HuH-7 (cell line): Measurements from ENCODE around the gene ETV7.

Source experiments
- DNase-seq: peaks from one replicate; pipeline ENCODE4 v3.0.0; 2011; ENCODE audit warnings: low spot score

The ETV7 gene

DNA sequence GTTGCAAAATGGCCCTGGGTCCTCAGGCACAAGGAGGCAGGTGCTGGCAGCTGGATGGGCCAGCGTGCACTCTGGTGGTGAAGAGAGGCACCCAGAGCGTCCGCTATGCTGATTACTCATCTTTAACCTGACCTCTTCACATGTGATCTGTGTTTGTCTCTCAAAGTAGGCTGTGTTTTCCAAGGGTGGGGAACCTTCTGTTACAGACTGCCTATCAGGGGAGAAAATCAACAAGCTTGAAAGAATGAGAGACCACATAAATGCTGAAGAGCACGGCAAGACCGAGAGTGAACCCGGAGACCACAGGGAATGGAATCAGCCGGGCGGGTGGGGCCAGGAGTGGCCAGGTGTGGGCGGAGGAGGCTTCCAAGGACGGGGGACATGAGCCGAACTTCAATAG, 67.0 kb downstream of the ETV7 start:
- DNase-seq = no peak

DNA sequence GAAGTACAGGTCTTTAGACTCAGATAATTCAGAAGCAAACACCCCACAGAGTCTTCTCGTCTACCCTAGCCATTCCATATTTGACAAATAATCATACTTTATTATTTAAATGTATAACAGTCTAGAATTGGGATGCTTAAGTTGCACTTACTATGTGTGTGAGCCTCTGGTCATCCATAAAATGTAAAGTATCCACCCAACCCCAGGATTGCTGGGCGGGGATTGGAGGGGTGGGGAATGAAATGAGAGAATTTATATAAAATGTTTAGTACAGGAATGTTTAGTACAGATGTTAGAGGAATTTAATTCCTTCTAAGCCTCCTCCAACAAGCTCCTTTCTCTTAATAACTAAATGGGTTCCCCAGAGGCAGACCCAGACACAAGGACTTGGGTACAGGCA, 67.6 kb downstream of the ETV7 start:
- no peak for DNase-seq

DNA sequence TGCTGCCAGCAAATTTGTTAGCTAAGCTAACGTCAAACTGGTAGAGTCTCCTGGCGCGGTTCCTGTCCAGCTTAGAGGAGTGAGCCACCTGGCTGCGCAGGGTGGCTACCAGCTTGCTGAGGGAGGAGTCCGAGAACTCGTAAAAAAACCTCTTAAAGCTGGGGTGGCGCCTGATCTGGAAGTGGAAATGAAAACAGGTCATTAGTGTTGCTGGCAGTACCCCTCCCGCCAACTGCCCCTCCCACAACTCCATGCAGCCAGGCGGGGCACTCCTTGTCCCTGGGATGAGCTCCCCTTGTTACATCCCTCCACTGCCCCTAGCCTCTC, 68.1 kb downstream of the ETV7 start:
- no peak for DNase-seq

DNA sequence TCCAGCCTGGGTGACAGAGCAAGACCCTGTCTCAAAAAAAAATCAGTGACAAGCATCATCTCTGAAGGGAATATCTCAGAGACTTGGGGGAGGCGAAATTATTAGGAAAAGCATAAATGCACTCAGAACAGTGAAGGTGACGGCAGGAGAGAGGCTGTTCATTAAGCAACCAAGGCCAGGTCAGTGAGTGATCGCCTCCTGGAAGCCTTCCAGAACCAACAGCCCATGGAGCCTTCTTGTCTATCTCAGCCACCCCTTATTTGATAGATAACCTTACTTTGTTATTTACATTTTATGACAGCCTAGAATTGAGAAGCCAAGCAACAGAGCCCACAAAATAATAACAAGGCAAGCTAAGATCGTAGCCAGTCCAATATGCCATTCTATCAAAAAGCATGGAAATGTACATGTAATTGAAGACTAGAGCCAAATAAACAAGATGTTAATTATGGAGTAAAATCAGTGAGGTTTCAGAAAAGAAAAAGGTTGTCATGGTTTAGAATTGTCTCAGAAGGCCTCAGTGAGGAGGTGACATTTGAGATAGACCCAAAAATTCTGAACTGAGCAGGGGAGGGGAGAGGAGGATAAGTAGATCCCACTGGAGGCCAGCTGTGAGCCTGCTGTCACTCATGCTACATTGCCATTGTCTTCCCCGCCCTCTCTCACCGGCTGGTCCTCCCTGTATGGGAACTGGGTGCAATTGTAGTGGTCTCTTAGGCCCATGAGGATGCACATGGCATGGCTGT, 68.6 kb downstream of the ETV7 start:
- no peak for DNase-seq

DNA sequence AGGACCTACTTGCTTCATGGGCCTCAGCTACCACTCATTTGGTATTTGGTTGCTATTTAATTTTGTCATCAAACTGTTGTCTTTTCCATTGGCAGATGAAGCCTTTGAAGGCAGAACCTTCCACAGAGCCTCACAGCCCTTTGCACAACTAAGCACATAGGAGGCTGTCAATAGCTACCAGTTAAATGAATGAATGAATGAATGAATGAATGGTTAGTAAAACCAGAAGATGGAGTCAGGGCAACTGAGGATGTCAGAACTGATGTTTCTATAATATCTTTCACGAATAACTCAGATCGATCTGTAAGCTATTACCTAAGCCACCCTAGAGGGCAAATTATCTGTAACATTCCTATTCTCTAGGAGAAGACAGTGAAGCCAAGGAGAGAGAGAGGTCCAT, 69.8 kb downstream of the ETV7 start:
- no peak for DNase-seq
